Panc1 (cell line): ENCODE results near the gene FBXL17.

Experiments used
- POLR2AphosphoS5 ChIP-seq: IDR thresholded peaks from 2 replicates; pipeline ENCODE4 v1.6.1; 2012; ENCODE audit warnings: mild to moderate bottlenecking, low read depth, low read length, moderate library complexity
- REST ChIP-seq, 2 experiments: IDR thresholded peaks; 2 replicates each; pipeline ENCODE4 v1.6.1; 2011 to 2012; ENCODE audit warnings: low read depth in 2 of 2, control low read depth in 1 of 2, low read length in 1 of 2, mild to moderate bottlenecking in 1 of 2, moderate library complexity in 1 of 2; ENCODE audit not compliant: insufficient read depth in 1 of 2
- SIN3A ChIP-seq: IDR thresholded peaks from 2 replicates; pipeline ENCODE4 v1.6.1; 2012; ENCODE audit warnings: low read depth, mild to moderate bottlenecking, low read length, moderate library complexity, borderline replicate concordance; ENCODE audit not compliant: insufficient read depth
- TCF7L2 ChIP-seq: IDR thresholded peaks from 2 replicates; pipeline ENCODE4 v1.6.1; 2011; ENCODE audit warnings: mild to moderate bottlenecking, low read depth, low read length, inconsistent platforms
- TF ChIP-seq, protein P1 (sequence below): fragments of 450-650 bp; IDR thresholded peaks from 2 replicates; pipeline ENCODE4 v1.5.1; 2017; ENCODE audit warnings: mild to moderate bottlenecking

GRCh38 chr5:108360280-108360679 lies 21.6 kb downstream of the FBXL17 start:
- TF ChIP-seq, protein P1, sequence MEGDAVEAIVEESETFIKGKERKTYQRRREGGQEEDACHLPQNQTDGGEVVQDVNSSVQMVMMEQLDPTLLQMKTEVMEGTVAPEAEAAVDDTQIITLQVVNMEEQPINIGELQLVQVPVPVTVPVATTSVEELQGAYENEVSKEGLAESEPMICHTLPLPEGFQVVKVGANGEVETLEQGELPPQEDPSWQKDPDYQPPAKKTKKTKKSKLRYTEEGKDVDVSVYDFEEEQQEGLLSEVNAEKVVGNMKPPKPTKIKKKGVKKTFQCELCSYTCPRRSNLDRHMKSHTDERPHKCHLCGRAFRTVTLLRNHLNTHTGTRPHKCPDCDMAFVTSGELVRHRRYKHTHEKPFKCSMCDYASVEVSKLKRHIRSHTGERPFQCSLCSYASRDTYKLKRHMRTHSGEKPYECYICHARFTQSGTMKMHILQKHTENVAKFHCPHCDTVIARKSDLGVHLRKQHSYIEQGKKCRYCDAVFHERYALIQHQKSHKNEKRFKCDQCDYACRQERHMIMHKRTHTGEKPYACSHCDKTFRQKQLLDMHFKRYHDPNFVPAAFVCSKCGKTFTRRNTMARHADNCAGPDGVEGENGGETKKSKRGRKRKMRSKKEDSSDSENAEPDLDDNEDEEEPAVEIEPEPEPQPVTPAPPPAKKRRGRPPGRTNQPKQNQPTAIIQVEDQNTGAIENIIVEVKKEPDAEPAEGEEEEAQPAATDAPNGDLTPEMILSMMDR = no peak
- no peak for TF ChIP-seq POLR2AphosphoS5
- no peak for TF ChIP-seq REST (IDR thresholded peaks at IDR 0.05; ENCODE audit: insufficient read depth in 1 of 2, low read depth in 2 of 2, low read length in 1 of 2)
- TF ChIP-seq TCF7L2 = no peak
- no peak for TF ChIP-seq SIN3A
